DND-41 (cell line): Measurements from ENCODE around the gene DYSF.
"Not testable (repeated sequence)": the region's sequence is repeated elsewhere in the genome, so short reads cannot be mapped to it uniquely, and the experiment has no call there.

Experiments used
- ATAC-seq: fragments of 200-7000 bp; cut with Tn5 transposase; 3 replicates; pipeline ENCODE4 v1.9.1; 2021; ENCODE audit warnings: low read depth; ENCODE audit not compliant: insufficient read depth
- DNase-seq: peaks from one replicate; pipeline ENCODE4 v3.0.0-alpha.2; 2020
- H2AFZ ChIP-seq: 2 replicates; pipeline ENCODE4 v1.6.0; 2012; ENCODE audit warnings: low read depth, low read length
- H3K27ac ChIP-seq: 2 replicates; pipeline ENCODE4 v1.5.1; 2012; ENCODE audit warnings: low read length, inconsistent platforms
- H3K27me3 ChIP-seq: fragments of 200-600 bp; sonication (generic); 2 replicates; pipeline ENCODE4 v1.6.0; 2012; ENCODE audit warnings: low read length, mild to moderate bottlenecking, inconsistent platforms; ENCODE audit not compliant: insufficient read depth, poor library complexity
- H3K36me3 ChIP-seq: 2 replicates; pipeline ENCODE4 v1.5.1; 2012; ENCODE audit warnings: low read length, inconsistent platforms; ENCODE audit not compliant: insufficient read depth
- H3K4me1 ChIP-seq: 2 replicates; pipeline ENCODE4 v1.5.1; 2012; ENCODE audit warnings: mild to moderate bottlenecking, low read length; ENCODE audit not compliant: insufficient read depth
- H3K4me2 ChIP-seq: 2 replicates; pipeline ENCODE4 v1.6.0; 2012; ENCODE audit warnings: mild to moderate bottlenecking, moderate library complexity, low read length, inconsistent platforms; ENCODE audit not compliant: insufficient read depth
- H3K4me3 ChIP-seq, 2 experiments: fragments of 200-600 bp in 1 of 2; shearing (Covaris generic) in 1 of 2; 2 replicates each; pipeline ENCODE4 v1.5.1; 2012 to 2016; ENCODE audit warnings: inconsistent platforms in 2 of 2, low read length in 2 of 2, mild to moderate bottlenecking in 2 of 2, low read depth in 1 of 2, moderate library complexity in 1 of 2
- H3K79me2 ChIP-seq: 2 replicates; pipeline ENCODE4 v1.6.0; 2012; ENCODE audit warnings: low read length, inconsistent platforms; ENCODE audit not compliant: insufficient read depth
- H3K9ac ChIP-seq: 2 replicates; pipeline ENCODE4 v1.6.0; 2012; ENCODE audit warnings: low read depth, mild to moderate bottlenecking, inconsistent platforms, low read length, moderate library complexity
- H3K9me3 ChIP-seq: 2 replicates; pipeline ENCODE4 v1.5.1; 2012; ENCODE audit warnings: low read length, moderate library complexity, mild to moderate bottlenecking, inconsistent platforms; ENCODE audit not compliant: insufficient read depth, severe bottlenecking
- H4K20me1 ChIP-seq: 2 replicates; pipeline ENCODE4 v1.6.0; 2012; ENCODE audit warnings: low read length; ENCODE audit not compliant: insufficient read depth
- EZH2 ChIP-seq: IDR thresholded peaks from 3 replicates; pipeline ENCODE4 v1.6.1; 2012; ENCODE audit warnings: borderline replicate concordance, low read depth, mild to moderate bottlenecking, moderate library complexity, low read length, inconsistent platforms; ENCODE audit not compliant: severe bottlenecking
- TF ChIP-seq, protein P1 (sequence below): IDR thresholded peaks from 2 replicates; pipeline ENCODE4 v1.5.1; 2012; ENCODE audit warnings: borderline replicate concordance, low read length, moderate library complexity, mild to moderate bottlenecking; ENCODE audit not compliant: poor library complexity, severe bottlenecking; ENCODE audit errors: extremely low read depth

The DYSF gene

DNA sequence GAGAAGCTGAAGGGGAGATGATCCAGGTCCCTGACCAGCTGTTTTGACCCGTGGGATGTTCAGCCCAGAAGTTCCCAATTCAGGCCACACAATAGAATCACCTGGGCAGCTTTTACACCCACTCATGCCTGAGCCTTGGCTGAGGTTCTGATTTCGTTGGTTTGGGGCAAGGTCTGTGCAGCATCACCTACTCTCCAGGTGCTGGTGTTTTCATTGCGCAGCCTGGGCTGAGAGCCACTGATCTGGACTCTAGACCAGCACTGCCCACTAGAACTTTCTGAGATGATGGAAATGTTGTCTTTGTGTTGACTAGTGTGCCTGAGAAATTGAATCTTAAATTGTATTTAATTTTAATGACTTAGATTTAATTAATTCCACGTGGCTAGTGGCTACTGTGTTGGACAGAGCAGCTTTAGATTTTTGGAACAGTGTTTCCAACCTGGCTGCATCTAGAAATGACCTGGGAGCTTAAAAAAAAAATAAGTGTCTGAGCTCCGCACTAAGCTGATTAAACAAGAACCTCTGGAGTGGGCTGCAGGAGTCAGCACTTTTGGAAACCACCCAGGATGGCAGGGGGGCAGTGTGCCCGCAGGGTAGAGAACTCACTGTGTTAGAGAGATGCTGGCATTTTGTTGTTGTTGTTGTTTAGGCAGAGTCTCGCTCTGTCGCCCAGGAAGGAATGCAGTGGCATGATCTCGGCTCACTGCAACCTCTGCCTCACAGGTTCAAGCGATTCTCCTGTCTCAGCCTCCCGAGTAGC, 33.7 kb downstream of the DYSF start:
- no peak for DNase-seq

DNA sequence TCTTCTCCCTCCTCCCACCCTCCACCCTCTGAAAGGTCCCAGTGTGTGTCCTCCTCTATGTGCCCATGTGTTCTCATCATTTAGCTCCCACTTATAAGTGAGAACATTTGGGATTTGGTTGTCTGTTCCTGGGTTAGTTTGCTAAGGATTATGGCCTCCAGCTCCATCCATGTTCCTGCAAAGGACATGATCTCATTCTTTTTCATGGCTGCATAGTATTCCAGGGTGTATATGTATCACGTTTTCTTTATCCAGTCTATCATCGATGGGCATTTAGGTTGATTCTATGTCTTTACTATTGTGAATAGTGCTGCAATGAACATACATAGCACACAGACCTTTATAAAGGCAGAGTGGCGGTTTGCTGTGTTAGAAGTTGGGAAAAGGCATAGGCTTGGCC, 38.2 kb downstream of the DYSF start:
- not testable (repeated sequence) for H3K27ac ChIP-seq, H3K4me3 ChIP-seq, H3K4me2 ChIP-seq, H3K79me2 ChIP-seq, H2AFZ ChIP-seq, H3K9ac ChIP-seq, H3K9me3 ChIP-seq, H3K27me3 ChIP-seq, H4K20me1 ChIP-seq, H3K4me1 ChIP-seq, DNase-seq, H3K36me3 ChIP-seq, ATAC-seq

More for the DNA sequence above, 33.7 kb downstream of the DYSF start:
- Histone ChIP-seq H3K4me1 (no peaks in the 10 kb centered on the region), H4K20me1 (no peaks in the 10 kb centered on the region), H3K9ac (no peak overlapping the region), H2AFZ (no peak overlapping the region), H3K27me3 (peaks cover 2% of the 10 kb centered on the region), H3K36me3 (no peaks in the 10 kb centered on the region), H3K79me2 (no peaks in the 10 kb centered on the region), H3K4me3 (no peak overlapping the region), H3K9me3 (no peaks in the 10 kb centered on the region), H3K27ac (no peak overlapping the region), H3K4me2 (no peak overlapping the region)
- ATAC-seq: no peak
- TF ChIP-seq, protein P1, sequence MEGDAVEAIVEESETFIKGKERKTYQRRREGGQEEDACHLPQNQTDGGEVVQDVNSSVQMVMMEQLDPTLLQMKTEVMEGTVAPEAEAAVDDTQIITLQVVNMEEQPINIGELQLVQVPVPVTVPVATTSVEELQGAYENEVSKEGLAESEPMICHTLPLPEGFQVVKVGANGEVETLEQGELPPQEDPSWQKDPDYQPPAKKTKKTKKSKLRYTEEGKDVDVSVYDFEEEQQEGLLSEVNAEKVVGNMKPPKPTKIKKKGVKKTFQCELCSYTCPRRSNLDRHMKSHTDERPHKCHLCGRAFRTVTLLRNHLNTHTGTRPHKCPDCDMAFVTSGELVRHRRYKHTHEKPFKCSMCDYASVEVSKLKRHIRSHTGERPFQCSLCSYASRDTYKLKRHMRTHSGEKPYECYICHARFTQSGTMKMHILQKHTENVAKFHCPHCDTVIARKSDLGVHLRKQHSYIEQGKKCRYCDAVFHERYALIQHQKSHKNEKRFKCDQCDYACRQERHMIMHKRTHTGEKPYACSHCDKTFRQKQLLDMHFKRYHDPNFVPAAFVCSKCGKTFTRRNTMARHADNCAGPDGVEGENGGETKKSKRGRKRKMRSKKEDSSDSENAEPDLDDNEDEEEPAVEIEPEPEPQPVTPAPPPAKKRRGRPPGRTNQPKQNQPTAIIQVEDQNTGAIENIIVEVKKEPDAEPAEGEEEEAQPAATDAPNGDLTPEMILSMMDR: no peak
- TF ChIP-seq EZH2: no peak

DNA sequence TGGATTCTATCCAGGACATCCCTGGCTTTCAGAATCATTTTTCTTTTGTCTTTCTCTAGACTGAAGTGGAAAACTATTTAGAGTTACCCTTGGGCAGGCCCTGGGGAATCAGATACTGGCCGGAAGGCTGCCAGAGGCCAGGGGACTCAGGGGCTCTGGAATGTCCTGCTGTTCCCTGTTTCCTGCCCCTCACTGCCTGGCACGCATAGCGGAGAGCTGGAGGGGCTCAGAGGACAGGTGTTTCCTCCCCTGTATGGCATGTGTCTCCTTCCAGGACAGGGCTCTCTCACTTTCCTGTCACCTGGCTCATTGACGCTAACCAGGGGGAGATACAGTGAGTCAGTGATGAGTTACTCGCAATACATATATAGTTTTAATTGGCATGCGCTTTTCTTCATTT, 38.8 kb downstream of the DYSF start:
- peaks cover 2% of the 10 kb centered on the region for H3K27me3 ChIP-seq
- no peak overlapping the region for H3K9ac ChIP-seq
- ATAC-seq (no peak), DNase-seq (no peak)
- H3K36me3 ChIP-seq: no peaks in the 10 kb centered on the region
- no peak overlapping the region for H2AFZ ChIP-seq
- no peaks in the 10 kb centered on the region for H3K4me1 ChIP-seq
- no peaks in the 10 kb centered on the region for H3K79me2 ChIP-seq
- no peaks in the 10 kb centered on the region for H3K9me3 ChIP-seq
- H3K4me3 ChIP-seq: no peak overlapping the region
- no peaks in the 10 kb centered on the region for H4K20me1 ChIP-seq
- TF ChIP-seq, protein P1: no peak
- no peak for TF ChIP-seq EZH2
- H3K4me2 ChIP-seq: no peak overlapping the region
- H3K27ac ChIP-seq: no peak overlapping the region

- TF ChIP-seq EZH2: no peak
- TF ChIP-seq, protein P1: no peak
- Histone ChIP-seq H3K4me2 (no peak overlapping the region), H3K27ac (no peak overlapping the region), H3K36me3 (no peaks in the 10 kb centered on the region), H2AFZ (no peak overlapping the region), H4K20me1 (no peaks in the 10 kb centered on the region), H3K27me3 (no peaks in the 10 kb centered on the region), H3K4me1 (no peaks in the 10 kb centered on the region), H3K9ac (no peak overlapping the region), H3K4me3 (no peak overlapping the region), H3K79me2 (no peaks in the 10 kb centered on the region), H3K9me3 (no peaks in the 10 kb centered on the region)
- ATAC-seq (no peak), DNase-seq (no peak)
Measured at GRCh38 chr2:71494091-71494490, 40.7 kb downstream of the DYSF start.
